Stimulated activated CD8-positive, alpha-beta memory T cell treated with anti-CD3 and anti-CD28 coated beads, Interleukin-2, amount 100 ng/mL, for 48 hours (primary cell): Measurements from ENCODE around the gene PIM3.
A peak's percentile ranks its signal among the peaks of the same experiment; 100 is the strongest.
"Not testable (repeated sequence)": the region's sequence is repeated elsewhere in the genome, so short reads cannot be mapped to it uniquely, and the experiment has no call there.

ENCODE experiments used
- DNase-seq, 2 donors: peaks; one replicate each; pipeline ENCODE4 v3.0.0-alpha.2; 2020; ENCODE audit warnings: low read depth in 2 of 2

Gene PIM3

GRCh38 chr22:49983148-49984042, 22.8 kb downstream of the PIM3 start:
- DNase-seq: no peak

GRCh38 chr22:49986325-49986724, 25.8 kb downstream of the PIM3 start:
- no peak for DNase-seq

- not testable (repeated sequence) for DNase-seq
Measured at GRCh38 chr22:49989826-49990225, 29.3 kb downstream of the PIM3 start.

- no peak for DNase-seq
Measured at GRCh38 chr22:49991167-49991566, 30.6 kb downstream of the PIM3 start.

GRCh38 chr22:49991907-49992533, 31.4 kb downstream of the PIM3 start:
- DNase-seq: no peak

GRCh38 chr22:49992921-49993648, 32.5 kb downstream of the PIM3 start:
- peak; percentile 55 to 64 for DNase-seq

- DNase-seq: no peak
Measured at GRCh38 chr22:49993649-49994360, 33.2 kb downstream of the PIM3 start.

GRCh38 chr22:49994361-49995040, 33.9 kb downstream of the PIM3 start:
- no peak for DNase-seq

GRCh38 chr22:49995041-49995360, 34.4 kb downstream of the PIM3 start:
- no peak for DNase-seq

- no peak for DNase-seq
Measured at GRCh38 chr22:49995361-49996118, 35.0 kb downstream of the PIM3 start.

GRCh38 chr22:49996119-49996517, 35.5 kb downstream of the PIM3 start:
- no peak for DNase-seq

GRCh38 chr22:49996518-49997250, 36.1 kb downstream of the PIM3 start:
- DNase-seq: no peak

- no peak for DNase-seq
Measured at GRCh38 chr22:49997251-49997599, 36.7 kb downstream of the PIM3 start.

- DNase-seq: no peak
Measured at GRCh38 chr22:49997932-49998717, 37.6 kb downstream of the PIM3 start.

GRCh38 chr22:49998718-49999062, 38.1 kb downstream of the PIM3 start:
- DNase-seq: no peak

- no peak for DNase-seq
Measured at GRCh38 chr22:49999063-49999945, 38.7 kb downstream of the PIM3 start.

GRCh38 chr22:49999946-50000586, 39.5 kb downstream of the PIM3 start:
- DNase-seq: no peak
